Breast epithelium (tissue), 3 donors: Measurements from ENCODE around the gene DPM1.

Source experiments
- CTCF ChIP-seq, 3 donors: fragments of 450-650 bp; IDR thresholded peaks; one replicate each; pipeline ENCODE4 v1.5.1; 2016 to 2017; ENCODE audit warnings: antibody characterized with exemption in 3 of 3, mild to moderate bottlenecking in 3 of 3, moderate library complexity in 3 of 3
- POLR2A ChIP-seq: fragments of 450-650 bp; IDR thresholded peaks from one replicate; pipeline ENCODE4 v1.6.1; 2016; ENCODE audit warnings: antibody characterized with exemption, mild to moderate bottlenecking, moderate library complexity
- POLR2AphosphoS5 ChIP-seq, 3 donors: sonication (generic); formaldehyde crosslinking; IDR thresholded peaks; one replicate each; pipeline ENCODE4 v1.6.1; 2017; ENCODE audit warnings: antibody characterized with exemption in 3 of 3

- TF ChIP-seq CTCF (IDR thresholded peaks at IDR 0.05) (no peak), POLR2A (no peak), POLR2AphosphoS5 (IDR thresholded peaks at IDR 0.05) (no peak)
Observed at GRCh38 chr20:50933589-50933988, 24.7 kb downstream of the DPM1 start.
